ENCODE results near the gene SLC25A6. TPM values are rescaled to one million over a fixed set of nuclear protein-coding genes. Genes with fewer than 3 reads are reported as not detected.

Gene SLC25A6
- total RNA-seq, 6 experiments from 2014 or later, result 44.3 to 87.8 (median 57.0) TPM

GRCh38 chrX:1400742-1401471 is 9.0 kb upstream of the SLC25A6 start:
- ATAC-seq (peak in 3 of 4 donors; percentile 19 to 67 (median 28)), DNase-seq (peak in 1 of 3 donors; percentile 52)
- Histone ChIP-seq H3K36me3 (peaks cover 0 to 14% (median 9%) of the 10 kb centered on the region in 4 donors), H3K9me3 (no peaks in the 10 kb centered on the region), H3K27ac (no peak overlapping the region), H3K4me1 (no peaks in the 10 kb centered on the region), H3K27me3 (no peaks in the 10 kb centered on the region), H3K4me3 (no peak overlapping the region)
- intact Hi-C loops (cut with DNase I), result no loop called here
- TF ChIP-seq POLR2A (IDR thresholded peaks at IDR 0.05) (no peak), CTCF (IDR thresholded peaks at IDR 0.05) (no peak)
- WGBS (ENCODE audit: insufficient coverage, low coverage, low lambda C conversion rate, missing lambda C conversion rate), result 69% methylated on average over 16 of the region's 27 CpGs

GRCh38 chrX:1400049-1400448 is 8.1 kb upstream of the SLC25A6 start:
- Histone ChIP-seq H3K27me3 (no peaks in the 10 kb centered on the region), H3K4me3 (no peak overlapping the region), H3K27ac (no peak overlapping the region), H3K36me3 (peaks cover 0 to 14% (median 8%) of the 10 kb centered on the region in 4 donors), H3K9me3 (no peaks in the 10 kb centered on the region), H3K4me1 (no peaks in the 10 kb centered on the region)
- ATAC-seq, result no peak
- intact Hi-C loops (cut with DNase I), result no loop called here
- 88% methylated on average over 7 of the region's 12 CpGs for WGBS (ENCODE audit: insufficient coverage, low coverage, low lambda C conversion rate, missing lambda C conversion rate)
- peak in 1 of 3 donors; percentile 35 for DNase-seq
- TF ChIP-seq CTCF (IDR thresholded peaks at IDR 0.05), result no peak
- no peak for TF ChIP-seq POLR2A (IDR thresholded peaks at IDR 0.05)

GRCh38 chrX:1398431-1399340 is 6.8 kb upstream of the SLC25A6 start:
- intact Hi-C loops (cut with DNase I), result no loop called here
- DNase-seq, result peak in 1 of 3 donors; percentile 44
- ATAC-seq, result peak in 3 of 4 donors; percentile 11 to 76 (median 65)

More at GRCh38 chrX:1398431-1399340, 6.8 kb upstream of the SLC25A6 start:
- Histone ChIP-seq H3K36me3 (peaks cover 0 to 11% (median 7%) of the 10 kb centered on the region in 4 donors), H3K4me1 (peaks cover 0 to 4% (median 2%) of the 10 kb centered on the region in 4 donors), H3K27me3 (no peaks in the 10 kb centered on the region), H3K27ac (no peak overlapping the region), H3K4me3 (no peak overlapping the region), H3K9me3 (no peaks in the 10 kb centered on the region)
- TF ChIP-seq CTCF (IDR thresholded peaks at IDR 0.05) (no peak), POLR2A (IDR thresholded peaks at IDR 0.05) (no peak)
- WGBS (ENCODE audit: insufficient coverage, low coverage, low lambda C conversion rate, missing lambda C conversion rate), result 64% methylated on average over 15 of the region's 29 CpGs

Data from right lobe of liver (tissue), 6 donors.